Upper lobe of left lung (tissue), 4 donors: ENCODE results near the gene SYNE2.

ENCODE experiments used
- EP300 ChIP-seq, 4 donors: sonication (generic); formaldehyde crosslinking; IDR thresholded peaks; one replicate each; pipeline ENCODE4 v1.5.1; 2017; ENCODE audit warnings: antibody characterized with exemption in 4 of 4, control low read depth in 2 of 4
- POLR2A ChIP-seq, 4 donors: fragments of 450-650 bp; IDR thresholded peaks; one replicate each; pipeline ENCODE4 v1.5.1; 2016 to 2017; ENCODE audit warnings: antibody characterized with exemption in 4 of 4, mild to moderate bottlenecking in 2 of 4
- POLR2AphosphoS5 ChIP-seq, 2 donors: sonication (generic); formaldehyde crosslinking; IDR thresholded peaks; one replicate each; pipeline ENCODE4 v1.5.1; 2017; ENCODE audit warnings: antibody characterized with exemption in 2 of 2
- TF ChIP-seq, protein P1 (sequence below), 6 experiments: fragments of 450-650 bp in 4 of 6; fragments of 200-600 bp in 2 of 6; sonication (generic) in 2 of 6; IDR thresholded peaks; one replicate each; pipeline ENCODE4 v1.5.1; 2016 to 2019; ENCODE audit warnings: antibody characterized with exemption in 6 of 6

DNA sequence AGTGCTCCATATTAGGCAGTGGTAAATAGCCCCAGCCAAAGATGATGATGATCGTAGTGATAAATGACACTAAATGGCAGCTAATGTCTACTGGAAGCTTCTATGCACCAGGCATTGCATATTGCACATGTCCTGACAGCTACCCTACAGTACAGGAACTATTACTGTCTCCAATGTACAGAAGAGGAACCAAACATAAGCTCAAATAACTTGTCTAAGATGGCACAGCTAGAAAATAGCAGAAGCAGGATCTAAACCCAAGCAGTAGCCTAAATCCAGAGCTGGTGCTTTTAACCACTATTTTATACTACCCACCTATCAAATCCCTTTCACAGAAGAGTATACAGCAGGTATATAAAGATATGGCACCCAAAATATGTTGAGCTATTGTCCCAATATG is 412.4 kb downstream of the SYNE2 start:
- TF ChIP-seq POLR2AphosphoS5 (IDR thresholded peaks at IDR 0.05) (no peak), EP300 (IDR thresholded peaks at IDR 0.05) (no peak), POLR2A (IDR thresholded peaks at IDR 0.05) (no peak)
- TF ChIP-seq, protein P1, sequence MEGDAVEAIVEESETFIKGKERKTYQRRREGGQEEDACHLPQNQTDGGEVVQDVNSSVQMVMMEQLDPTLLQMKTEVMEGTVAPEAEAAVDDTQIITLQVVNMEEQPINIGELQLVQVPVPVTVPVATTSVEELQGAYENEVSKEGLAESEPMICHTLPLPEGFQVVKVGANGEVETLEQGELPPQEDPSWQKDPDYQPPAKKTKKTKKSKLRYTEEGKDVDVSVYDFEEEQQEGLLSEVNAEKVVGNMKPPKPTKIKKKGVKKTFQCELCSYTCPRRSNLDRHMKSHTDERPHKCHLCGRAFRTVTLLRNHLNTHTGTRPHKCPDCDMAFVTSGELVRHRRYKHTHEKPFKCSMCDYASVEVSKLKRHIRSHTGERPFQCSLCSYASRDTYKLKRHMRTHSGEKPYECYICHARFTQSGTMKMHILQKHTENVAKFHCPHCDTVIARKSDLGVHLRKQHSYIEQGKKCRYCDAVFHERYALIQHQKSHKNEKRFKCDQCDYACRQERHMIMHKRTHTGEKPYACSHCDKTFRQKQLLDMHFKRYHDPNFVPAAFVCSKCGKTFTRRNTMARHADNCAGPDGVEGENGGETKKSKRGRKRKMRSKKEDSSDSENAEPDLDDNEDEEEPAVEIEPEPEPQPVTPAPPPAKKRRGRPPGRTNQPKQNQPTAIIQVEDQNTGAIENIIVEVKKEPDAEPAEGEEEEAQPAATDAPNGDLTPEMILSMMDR (IDR thresholded peaks at IDR 0.05): no peak
